Middle frontal gyrus (tissue), 1 donor: ENCODE measurements around the gene GATD1.
"Not testable (repeated sequence)": the region's sequence is repeated elsewhere in the genome, so short reads cannot be mapped to it uniquely, and the experiment has no call there.

Source experiments
- DNase-seq: peaks from one replicate; pipeline ENCODE4 v3.0.0-alpha.2; 2015; ENCODE audit warnings: low spot score; ENCODE audit errors: extremely low spot score

The GATD1 gene

GRCh38 chr11:764322-765024 is 12.8 kb downstream of the GATD1 start:
- no peak for DNase-seq

GRCh38 chr11:763549-764321 is 13.6 kb downstream of the GATD1 start:
- no peak for DNase-seq

- DNase-seq, result no peak
These were observed 14.2 kb downstream of the GATD1 start for GRCh38 chr11:763073-763463.

GRCh38 chr11:762421-763072 is 14.7 kb downstream of the GATD1 start:
- DNase-seq, result peak; percentile 32

- DNase-seq, result no peak
These were observed 15.7 kb downstream of the GATD1 start for GRCh38 chr11:761526-762108.

- DNase-seq, result no peak
These were observed 17.1 kb downstream of the GATD1 start for GRCh38 chr11:760236-760635.

- DNase-seq, result no peak
These were observed 27.6 kb downstream of the GATD1 start for GRCh38 chr11:749731-750130.

GRCh38 chr11:748007-748359 is 29.3 kb downstream of the GATD1 start:
- no peak for DNase-seq

- peak; percentile 90 for DNase-seq
These were observed 29.9 kb downstream of the GATD1 start, which contains the start of gene TALDO1 for GRCh38 chr11:747158-748006. TALDO1 (plus strand) TSS chr11:747464; CDS start chr11:747482, 18 bp downstream.

GRCh38 chr11:746289-747157 is 30.8 kb downstream of the GATD1 start:
- DNase-seq, result peak; percentile 37

- no peak for DNase-seq
These were observed 31.9 kb downstream of the GATD1 start for GRCh38 chr11:745428-745827.

GRCh38 chr11:742571-743201 is 34.6 kb downstream of the GATD1 start:
- DNase-seq, result no peak

- DNase-seq, result no peak
These were observed 35.1 kb downstream of the GATD1 start for GRCh38 chr11:742156-742546.

- DNase-seq, result not testable (repeated sequence)
These were observed 39.4 kb downstream of the GATD1 start for GRCh38 chr11:737899-738298.

- DNase-seq, result no peak
These were observed 39.9 kb downstream of the GATD1 start for GRCh38 chr11:737366-737765.

GRCh38 chr11:734541-734940 is 42.7 kb downstream of the GATD1 start:
- DNase-seq, result not testable (repeated sequence)

GRCh38 chr11:733072-733471 is 44.2 kb downstream of the GATD1 start:
- DNase-seq, result no peak

- DNase-seq, result peak; percentile 69
These were observed 47.7 kb downstream of the GATD1 start for GRCh38 chr11:729492-730074.

GRCh38 chr11:728901-729491 is 48.3 kb downstream of the GATD1 start:
- DNase-seq, result no peak
